T-helper 22 cell (primary cell): ENCODE measurements around the gene FIBCD1.

Experiments used
- DNase-seq: peaks from one replicate; pipeline ENCODE4 v3.0.0-alpha.2; 2020; ENCODE audit warnings: low read depth

The FIBCD1 gene

DNA sequence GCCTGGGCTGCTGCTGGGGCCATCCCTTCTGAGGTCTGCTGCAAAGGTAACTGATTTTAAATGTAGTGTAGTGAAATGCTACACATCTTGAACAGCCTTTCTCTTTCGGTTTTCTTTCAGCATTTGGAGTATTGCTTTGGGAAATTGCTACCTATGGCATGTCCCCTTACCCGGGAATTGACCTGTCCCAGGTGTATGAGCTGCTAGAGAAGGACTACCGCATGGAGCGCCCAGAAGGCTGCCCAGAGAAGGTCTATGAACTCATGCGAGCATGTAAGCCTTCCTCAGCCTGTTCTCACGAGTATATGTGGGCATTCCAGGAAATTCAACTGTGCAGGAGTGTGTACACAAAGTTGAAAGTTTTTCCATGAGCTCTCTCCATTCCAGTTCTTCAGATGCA is 60.8 kb downstream of the FIBCD1 start:
- DNase-seq: no peak

DNA sequence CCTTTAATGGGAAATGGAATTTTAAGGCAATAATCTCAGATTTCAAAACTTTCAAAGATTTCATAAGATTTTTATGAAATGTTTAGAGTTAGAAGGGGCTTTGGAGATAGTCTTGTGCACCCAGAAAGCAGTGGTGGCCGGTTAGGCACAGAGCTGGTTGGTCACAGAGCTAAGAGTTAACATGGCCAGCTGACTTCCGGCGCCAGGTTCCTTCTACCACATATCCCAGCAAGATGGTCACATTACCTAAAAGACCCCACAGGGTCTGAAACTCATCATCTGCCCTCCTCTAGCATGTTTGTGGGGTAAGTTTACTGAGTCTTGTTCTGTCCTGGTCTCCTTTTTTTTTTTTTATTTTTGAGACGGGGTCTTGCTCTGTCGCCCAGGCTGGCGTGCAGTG is 61.7 kb downstream of the FIBCD1 start:
- DNase-seq: no peak

DNA sequence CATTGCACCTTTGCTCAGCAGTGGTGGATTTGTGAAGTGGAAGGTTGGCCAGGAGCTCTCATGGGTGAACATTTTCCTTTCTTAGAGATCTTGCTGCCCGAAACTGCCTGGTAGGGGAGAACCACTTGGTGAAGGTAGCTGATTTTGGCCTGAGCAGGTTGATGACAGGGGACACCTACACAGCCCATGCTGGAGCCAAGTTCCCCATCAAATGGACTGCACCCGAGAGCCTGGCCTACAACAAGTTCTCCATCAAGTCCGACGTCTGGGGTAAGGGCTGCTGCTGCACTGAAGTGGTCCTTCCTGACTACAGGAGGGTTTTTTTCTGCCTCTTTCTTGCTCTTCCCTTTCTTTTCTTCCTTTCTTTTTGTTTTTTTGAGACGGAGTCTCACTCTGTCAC is 64.3 kb downstream of the FIBCD1 start:
- DNase-seq: no peak

DNA sequence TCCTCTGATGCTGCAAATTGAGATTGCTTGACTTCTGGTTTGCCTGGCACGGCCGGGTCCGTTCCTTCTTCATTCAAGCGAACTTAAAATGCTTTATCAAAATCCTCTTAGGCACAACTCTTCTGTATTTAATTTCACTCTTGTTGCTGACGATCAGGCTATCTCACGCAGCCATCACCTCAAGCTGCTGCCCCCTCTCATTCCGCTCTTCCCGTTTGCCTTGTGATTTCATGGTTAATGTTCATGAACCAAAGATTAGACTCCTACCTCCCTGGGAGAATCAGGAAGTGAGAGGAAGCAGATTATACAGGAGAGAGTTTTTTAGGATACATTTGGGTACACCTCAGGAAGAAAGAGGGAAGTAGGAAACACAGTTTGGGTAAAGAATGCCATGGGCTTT is 65.1 kb downstream of the FIBCD1 start:
- no peak for DNase-seq

DNA sequence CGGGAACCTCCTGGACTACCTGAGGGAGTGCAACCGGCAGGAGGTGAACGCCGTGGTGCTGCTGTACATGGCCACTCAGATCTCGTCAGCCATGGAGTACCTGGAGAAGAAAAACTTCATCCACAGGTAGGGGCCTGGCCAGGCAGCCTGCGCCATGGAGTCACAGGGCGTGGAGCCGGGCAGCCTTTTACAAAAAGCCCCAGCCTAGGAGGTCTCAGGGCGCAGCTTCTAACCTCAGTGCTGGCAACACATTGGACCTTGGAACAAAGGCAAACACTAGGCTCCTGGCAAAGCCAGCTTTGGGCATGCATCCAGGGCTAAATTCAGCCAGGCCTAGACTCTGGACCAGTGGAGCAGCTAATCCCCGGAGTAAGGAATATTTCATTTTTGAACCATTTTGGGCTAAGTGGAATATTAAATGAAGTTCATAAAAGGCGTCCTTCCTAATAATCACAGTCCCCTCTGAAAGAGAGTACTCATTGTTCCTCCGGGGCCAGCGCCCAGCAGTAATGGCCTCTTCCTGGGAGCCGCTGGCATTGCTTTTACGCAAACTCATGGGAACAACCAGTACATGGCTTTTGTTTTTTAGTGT is 66.0 kb downstream of the FIBCD1 start:
- DNase-seq: no peak

DNA sequence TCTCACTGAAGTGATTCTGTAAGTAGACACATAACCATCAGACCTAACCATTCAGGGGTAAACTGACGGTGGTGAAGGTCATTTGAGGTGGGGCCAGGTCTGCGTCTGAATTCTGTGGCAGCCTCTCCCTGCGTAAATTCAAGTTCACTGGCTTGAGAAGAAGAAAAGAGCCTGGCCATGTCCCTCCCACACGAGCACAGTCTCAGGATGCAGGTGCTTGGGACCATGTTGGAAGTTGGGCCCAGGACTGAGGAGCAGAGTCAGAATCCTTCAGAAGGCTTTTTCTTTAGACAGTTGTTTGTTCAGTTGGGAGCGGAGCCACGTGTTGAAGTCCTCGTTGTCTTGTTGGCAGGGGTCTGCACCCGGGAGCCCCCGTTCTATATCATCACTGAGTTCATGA is 66.5 kb downstream of the FIBCD1 start:
- no peak for DNase-seq

DNA sequence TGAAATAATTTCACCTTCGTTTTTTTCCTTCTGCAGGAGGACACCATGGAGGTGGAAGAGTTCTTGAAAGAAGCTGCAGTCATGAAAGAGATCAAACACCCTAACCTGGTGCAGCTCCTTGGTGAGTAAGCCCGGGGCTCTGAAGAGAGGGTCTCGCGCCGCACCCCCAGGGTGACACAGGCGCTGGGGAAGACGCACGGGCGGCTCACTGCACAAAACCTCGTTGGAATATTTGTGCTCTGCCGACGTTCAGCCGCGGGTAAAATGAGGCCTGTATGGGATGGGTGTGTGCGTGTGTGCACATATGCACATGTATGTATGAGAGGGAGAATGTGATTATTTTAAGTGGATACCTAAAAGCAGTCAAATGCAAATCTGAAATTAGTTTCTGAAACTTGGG is 67.0 kb downstream of the FIBCD1 start:
- DNase-seq: no peak

DNA sequence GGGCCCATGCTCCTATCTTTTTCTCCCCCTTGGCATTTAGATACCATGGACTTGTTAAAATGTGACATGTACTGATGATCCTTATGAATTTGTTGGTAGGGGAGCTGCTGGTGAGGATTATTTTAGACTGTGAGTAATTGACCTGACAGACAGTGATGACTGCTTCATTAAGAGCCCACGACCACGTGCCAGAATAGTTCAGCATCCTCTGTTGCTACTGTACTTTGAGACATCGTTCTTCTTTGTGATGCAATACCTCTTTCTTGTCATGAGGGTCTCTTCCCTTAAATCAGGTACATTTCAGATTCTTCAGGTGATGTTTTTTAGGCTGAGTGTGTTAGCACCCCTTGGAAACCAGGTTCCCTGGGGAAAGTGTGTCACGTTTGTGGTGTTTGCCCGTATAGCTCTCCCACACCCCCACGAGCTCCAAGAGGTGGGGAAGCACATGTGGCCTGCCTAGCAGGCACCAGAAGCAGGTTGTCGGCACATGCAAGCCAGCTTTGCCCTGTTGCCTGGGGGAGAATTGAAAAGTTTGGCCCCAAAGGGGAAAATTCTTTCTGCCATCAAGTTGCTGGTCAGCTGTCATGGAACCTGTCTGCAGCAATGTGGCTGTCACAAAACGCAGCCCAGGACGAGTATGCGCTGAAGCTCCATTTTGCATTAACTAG is 67.5 kb downstream of the FIBCD1 start:
- no peak for DNase-seq

DNA sequence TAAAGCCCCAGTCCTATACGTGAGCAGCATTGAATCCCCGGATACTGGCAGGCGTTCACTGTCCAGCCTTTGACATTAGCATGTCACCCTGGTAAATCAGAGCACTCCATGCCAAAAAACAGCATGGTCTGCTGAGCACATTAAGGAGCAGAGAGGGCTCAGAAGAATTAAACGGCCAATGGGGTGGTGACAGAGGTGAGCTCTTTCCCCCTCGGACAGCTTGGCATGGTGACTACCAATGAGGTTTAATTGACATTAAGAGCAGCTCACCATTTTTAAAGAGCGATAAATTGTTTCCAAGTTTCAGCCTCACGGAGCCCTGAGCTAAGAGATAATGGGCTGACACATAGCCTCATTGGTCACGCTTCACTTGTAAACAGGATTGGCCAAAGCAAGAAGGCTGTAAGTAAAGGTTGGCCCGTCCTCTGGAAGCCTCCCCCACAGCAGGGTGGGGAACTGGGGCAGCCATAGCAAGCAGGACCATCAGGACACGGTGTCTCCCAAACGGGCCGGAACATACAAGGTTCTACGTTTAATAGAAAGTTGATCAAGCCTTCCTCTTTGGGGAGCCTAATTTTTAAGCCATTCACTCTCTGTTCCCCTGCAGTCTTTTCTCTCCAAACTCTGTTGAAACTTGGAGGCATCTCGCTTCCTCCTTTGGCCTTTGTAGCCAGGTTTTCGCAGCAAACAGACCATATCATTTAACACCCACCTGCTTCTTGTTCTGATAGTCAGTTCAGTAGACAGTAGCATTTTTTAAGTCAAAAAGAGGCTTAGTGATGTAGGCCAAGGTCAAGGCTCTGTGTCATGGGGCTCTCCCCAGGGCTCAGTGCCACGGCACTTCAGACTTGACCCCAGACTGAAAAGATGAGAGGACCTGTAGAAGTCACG is 68.3 kb downstream of the FIBCD1 start:
- no peak for DNase-seq

DNA sequence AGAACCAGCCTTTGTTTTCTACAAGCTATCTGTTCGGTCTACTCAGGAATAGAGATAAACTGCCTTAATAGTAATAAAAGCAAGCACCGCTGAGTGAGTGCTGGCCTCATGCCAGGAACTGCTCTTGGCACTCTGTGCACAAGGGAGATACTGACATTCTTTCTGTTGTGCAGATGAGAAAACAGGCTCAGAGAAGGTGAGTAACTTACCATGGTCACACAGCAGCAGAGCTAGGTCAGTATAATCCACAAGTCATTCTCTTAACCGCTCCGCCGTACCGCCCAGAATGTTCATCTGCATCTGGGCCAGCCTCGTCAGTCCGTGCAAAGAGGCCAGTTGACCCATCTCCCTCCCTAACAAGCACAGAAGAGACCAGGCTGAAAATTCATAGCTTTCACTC is 69.8 kb downstream of the FIBCD1 start:
- DNase-seq: no peak

DNA sequence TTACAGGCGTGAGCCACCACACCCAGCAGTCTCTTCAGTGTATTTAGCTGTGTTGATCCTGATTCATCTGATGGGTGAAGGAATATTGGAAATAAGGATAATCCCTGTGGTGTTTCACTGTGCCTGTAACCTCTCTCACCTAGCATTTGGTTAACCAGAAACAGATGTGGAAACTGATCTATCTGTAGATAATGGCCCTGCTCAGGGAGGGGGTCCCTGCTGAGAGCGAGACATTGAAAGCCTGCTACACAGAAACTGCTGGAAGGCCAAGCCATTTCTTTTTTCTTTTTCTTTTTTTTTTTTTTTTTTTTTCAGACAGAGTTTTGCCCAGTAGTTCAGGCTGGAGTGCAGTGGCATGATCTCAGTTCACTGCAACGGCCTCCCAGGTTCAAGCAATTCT is 70.8 kb downstream of the FIBCD1 start:
- no peak for DNase-seq

DNA sequence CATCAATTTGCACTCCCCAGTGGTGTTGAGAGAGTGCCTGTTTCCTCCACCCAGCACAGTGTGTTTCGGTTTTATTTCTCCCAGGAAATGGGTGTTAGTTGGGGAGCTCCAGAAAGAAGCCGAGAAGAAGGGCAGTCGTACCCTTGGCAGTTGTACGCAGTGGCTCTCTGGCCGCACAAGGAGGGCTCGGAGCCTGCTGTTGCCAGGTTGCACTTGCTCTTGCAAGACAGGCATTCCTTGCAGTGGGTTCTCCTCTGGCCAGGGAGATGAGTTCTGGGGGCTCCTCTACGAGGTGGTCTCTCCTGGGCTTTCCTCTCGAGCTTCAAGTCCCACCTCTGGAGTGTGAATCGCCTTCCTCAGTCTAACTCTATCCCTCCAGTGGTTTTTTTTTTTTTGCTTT is 71.5 kb downstream of the FIBCD1 start:
- DNase-seq: no peak

DNA sequence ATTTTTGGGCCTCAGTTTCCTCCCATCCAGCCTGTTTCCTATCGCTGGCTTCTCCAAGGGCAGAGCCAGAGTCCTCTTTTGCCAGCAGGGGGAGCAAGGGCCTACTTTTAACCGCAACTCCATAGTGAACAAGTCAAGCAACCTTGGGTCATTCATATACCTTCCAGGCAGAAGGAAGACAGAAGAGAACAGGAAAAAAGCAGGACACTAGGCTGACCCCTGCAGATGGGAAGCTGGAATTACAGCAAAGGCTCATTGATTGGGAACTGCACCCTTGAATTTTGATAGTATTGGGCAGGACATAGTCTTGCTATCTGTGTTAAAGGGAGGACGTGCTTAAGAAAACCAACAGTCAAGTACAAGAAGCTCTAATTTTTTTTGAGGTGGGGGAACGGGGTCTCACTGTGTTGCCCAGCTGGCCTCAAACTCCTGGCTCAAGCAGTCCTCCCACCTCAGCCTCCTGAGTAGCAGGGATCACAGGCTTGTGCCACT is 72.5 kb downstream of the FIBCD1 start:
- no peak for DNase-seq

DNA sequence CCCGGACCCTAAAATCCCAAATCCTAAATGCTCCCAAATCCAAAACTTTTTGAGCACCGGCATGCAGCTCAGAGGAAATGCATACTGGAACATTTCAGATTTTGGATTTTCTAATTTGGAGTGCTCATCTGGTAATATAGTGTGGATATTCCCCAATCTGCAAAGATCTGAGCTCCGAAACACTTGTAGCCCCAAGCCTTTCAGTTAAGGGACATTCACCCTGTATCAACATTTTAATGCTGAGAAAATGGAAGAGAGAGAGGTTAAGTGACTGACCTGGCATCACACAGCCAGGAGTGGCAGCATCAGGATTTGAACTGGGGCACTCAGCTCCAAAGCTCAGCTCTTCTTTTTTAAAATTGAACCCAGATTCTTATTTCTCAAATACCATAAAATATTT is 73.1 kb downstream of the FIBCD1 start:
- no peak for DNase-seq

DNA sequence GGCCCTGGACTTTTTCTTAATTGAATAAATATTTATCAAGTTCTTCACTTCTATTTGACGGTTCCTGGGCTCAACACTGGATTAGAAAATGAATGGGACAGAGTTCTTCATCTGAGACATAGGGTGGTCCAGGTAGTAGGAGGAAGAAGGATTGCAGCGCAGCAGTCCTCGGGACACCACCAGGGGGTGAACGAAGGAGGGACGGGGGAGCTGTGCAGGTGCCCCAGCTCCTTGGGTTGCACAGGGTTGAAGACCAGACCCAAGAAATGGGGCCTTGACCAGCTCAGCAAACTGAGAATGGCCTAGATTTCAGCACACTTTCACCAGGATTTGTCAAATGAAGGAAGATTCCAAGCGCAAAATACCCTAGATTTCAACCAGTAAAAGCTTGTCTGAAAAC is 74.5 kb downstream of the FIBCD1 start:
- no peak for DNase-seq

DNA sequence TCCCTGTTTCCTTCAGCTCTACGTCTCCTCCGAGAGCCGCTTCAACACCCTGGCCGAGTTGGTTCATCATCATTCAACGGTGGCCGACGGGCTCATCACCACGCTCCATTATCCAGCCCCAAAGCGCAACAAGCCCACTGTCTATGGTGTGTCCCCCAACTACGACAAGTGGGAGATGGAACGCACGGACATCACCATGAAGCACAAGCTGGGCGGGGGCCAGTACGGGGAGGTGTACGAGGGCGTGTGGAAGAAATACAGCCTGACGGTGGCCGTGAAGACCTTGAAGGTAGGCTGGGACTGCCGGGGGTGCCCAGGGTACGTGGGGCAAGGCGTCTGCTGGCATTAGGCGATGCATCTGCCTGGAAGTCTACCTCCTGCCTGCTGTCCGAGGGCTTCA is 76.3 kb downstream of the FIBCD1 start:
- DNase-seq: no peak

DNA sequence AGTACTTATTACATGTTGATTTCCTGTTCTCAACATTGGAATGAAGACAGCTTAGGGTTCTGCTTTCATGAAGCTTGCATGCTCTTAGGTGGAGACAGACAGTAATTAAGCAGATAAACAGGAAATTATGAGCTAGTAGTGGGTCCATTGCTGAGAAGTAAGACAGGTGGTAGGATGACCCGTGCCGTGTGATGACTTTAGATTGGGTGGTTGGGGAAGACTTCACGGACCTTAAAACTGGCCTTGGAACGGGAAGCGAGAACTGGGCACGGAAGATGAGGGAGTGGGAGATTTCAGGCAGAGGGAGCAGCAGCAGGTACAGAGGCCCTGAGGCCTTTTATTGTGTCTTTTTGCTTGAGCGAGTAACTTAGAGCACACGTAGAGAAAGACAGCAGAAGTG is 76.8 kb downstream of the FIBCD1 start:
- DNase-seq: no peak

DNA sequence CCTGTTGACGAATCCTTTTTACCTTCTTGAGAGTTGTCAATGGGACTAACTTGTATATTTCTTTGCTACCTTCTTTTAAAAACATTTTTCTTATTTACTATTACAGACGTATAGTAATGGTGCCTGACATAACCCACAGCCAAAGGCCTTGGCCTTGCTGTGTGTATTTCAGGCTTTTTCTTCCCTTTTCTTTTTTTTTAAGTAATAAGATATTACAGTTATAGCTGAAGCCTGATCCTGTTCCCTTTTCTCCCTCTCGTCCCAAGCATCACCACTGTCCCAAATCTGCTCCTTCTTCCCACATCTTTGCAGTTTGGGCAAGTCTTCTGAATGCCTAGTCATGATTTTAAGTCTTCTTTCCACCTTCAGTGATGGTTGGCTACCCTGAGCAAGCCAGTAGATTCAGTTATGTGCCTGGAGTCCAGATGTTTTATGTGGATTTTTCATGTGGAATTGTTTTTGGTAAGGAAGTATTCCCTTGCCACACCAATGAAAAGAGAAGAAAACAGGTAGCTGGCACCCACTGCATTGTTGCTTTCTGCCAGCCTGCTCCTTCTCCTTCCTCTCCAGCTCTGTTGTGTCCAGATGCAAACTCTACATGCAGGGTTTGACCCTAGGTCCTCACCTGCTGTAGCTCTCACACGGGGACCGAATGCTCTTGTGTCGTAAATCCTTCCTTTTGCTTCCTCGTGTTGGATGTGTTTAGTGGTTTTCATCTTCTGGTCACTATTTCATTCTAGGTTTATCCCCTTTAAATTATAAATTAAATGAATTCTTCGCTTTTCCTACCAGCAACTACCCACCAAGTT is 77.5 kb downstream of the FIBCD1 start:
- no peak for DNase-seq

DNA sequence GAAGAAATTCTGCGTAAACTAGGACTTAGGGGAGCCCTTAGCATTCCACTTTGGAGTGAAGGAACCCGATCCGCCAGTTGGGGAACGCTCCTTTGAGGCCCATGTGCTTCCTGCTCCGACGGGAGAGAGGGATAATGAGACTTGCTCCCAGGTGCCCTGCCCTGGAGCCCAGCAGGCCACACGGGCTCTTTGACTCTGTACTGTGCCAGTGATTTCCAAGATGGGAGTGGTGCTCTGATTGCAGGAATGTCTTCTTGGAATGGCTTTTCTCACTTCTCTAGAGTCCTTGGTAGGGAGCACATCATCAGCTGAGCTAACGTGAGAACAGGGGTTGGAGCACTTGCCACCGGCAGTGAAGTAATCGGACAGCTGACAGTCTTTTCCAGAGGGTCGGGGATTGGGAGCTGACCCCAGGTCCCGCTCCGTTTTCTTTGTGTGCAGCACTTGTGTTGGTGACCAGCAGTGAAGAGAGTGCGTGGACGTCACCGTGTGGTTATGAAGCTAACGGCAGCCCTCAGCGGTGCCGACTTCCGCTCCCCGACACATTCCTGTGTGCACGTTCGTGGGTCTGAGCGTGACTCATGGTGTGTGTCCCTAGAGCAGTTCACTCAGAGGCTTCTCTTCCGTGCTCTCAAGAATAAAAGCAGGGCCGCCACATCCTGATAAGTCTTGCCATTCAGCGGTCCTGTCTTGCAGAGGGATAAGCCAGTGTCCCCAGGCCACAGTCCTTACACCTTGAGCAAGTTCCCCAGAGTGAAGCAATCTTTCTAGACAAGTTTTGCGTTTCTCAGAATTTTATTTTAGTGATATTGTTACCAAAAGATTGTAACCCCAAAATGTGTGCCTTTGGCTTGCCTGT is 78.4 kb downstream of the FIBCD1 start:
- DNase-seq: no peak

DNA sequence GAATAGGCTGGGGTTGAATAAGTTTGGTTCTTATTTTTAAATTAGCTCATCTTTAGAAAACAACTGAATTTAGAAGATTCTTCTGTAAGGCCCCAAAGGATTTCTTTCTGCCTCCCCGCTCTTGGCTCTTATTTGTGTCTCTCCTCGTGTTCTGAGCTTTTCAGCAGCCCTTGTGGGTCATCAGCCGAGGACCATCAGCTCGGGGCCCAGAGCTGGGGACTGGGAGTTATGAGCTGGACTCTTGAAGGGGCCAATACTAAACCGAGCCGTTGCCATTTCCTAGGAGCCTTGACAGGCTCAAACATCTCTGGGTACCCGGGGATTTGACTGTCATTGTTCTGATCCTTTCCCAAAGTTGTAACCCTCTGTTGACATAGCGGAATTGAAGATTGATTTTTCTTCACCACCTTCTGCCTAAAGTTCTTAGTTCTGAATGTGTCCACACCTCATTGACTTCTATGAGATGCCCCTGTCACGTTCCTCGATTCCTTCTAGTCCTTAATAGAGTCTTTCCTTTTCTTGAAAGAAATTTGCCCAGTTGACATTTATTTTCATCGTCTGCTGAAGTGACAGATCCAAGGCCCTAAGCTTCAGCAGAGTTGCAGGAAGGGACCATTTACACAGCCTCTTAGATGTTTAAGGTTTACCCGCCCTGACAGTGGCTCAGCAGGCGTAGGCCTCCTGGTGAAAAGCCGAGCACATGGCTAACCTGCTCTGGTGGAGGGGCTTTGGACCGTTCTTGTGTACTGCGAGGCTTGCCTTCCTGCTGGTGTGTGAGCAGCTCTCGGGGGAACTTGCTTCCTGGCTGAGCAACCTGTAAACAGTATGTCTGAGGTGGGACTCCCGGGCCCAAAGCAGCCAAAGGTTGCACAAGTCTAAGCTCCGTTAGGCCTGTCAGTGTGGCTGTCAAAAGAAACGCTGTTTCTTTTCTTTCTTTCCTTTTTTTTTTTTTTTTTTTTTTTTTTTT is 80.0 kb downstream of the FIBCD1 start:
- DNase-seq: no peak
